Left ventricle myocardium inferior (tissue), 1 donor: ENCODE results near the gene CHCHD1. TPM values are rescaled to one million over a fixed set of nuclear protein-coding genes. Genes with fewer than 3 reads are reported as not detected.
A peak's percentile ranks its signal among the peaks of the same experiment; 100 is the strongest.

Experiments used
- DNase-seq: peaks from one replicate; pipeline ENCODE4 v3.0.0-alpha.2; 2020
- H3K27ac ChIP-seq: fragments of 200-600 bp; replicated peaks from 2 replicates; pipeline ENCODE4 v1.8.0; 2021
- H3K27me3 ChIP-seq: fragments of 200-600 bp; 2 replicates; pipeline ENCODE4 v1.8.0; 2021; ENCODE audit warnings: low read depth
- H3K36me3 ChIP-seq: fragments of 200-600 bp; 2 replicates; pipeline ENCODE4 v1.8.0; 2021
- H3K4me1 ChIP-seq: fragments of 200-600 bp; 2 replicates; pipeline ENCODE4 v1.8.0; 2021
- H3K4me3 ChIP-seq: fragments of 200-600 bp; 2 replicates; pipeline ENCODE4 v1.8.0; 2021; ENCODE audit warnings: mild to moderate bottlenecking, moderate library complexity
- H3K9me3 ChIP-seq: fragments of 200-600 bp; replicated peaks from 2 replicates; pipeline ENCODE4 v1.8.0; 2021
- intact Hi-C: fragments of 100-400 bp; cut with micrococcal nuclease; formaldehyde crosslinking; loops from one replicate; pipeline ENCODE4 v1.11.0; 2022
- total RNA-seq: library from RNA; stranded (reverse); fragmentation: NEBNext Ultra II Directional; extraction: Animal tissue kit (Norgen Biotek cat#: 25700); gene quantifications from one replicate; pipeline ENCODE4 v1.2.1, GENCODE V29; 2021
- TF ChIP-seq, protein P1 (sequence below): fragments of 200-600 bp; IDR thresholded peaks from 2 replicates; pipeline ENCODE4 v1.8.0; 2021; ENCODE audit warnings: antibody characterized with exemption, mild to moderate bottlenecking, borderline replicate concordance
- donor health status: DM: no; HTN: yes; CAD: no; lungs with severe emphysema.

CHCHD1 gene
- total RNA-seq, 1 donor from 2014 or later, result 27.4 TPM

DNA sequence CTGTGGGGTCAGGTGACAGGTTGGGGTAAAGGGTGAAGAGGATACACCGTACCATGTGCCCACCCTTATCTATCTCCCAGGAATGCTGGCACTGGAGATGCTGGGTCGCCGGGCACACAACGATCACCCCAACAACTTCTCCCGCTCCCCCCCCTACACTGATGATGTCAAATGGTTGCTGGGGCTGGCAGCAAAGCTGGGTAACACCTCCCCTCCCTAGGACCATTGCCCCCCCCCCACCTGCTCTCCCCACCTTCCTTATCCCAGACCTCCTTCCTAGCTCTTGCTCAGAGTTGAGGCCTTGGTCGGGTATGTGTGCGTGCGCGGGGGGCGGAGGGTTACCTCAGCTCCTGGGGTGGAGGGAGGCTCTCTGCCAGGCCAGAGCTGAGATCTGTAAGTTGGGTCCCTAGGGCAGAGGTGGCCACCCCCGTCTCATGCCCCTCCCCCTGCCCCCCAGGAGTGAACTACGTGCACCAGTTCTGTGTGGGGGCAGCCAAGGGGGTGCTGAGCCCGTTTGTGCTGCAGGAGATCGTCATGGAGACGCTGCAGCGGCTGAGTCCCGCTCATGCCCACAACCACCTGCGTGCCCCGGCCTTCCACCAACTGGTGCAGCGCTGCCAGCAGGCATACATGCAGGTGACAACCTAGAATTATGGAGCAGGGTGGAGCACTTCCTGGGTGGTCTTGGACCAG is 18.9 kb downstream of the CHCHD1 start:
- Histone ChIP-seq H3K9me3 (no peaks in the 10 kb centered on the region), H3K36me3 (peaks cover 100% of the 10 kb centered on the region), H3K27me3 (no peaks in the 10 kb centered on the region), H3K27ac (no peak overlapping the region), H3K4me1 (no peaks in the 10 kb centered on the region), H3K4me3 (no peak overlapping the region)
- peak; percentile 12 for DNase-seq
- intact Hi-C loops, result no loop called here
- TF ChIP-seq, protein P1, sequence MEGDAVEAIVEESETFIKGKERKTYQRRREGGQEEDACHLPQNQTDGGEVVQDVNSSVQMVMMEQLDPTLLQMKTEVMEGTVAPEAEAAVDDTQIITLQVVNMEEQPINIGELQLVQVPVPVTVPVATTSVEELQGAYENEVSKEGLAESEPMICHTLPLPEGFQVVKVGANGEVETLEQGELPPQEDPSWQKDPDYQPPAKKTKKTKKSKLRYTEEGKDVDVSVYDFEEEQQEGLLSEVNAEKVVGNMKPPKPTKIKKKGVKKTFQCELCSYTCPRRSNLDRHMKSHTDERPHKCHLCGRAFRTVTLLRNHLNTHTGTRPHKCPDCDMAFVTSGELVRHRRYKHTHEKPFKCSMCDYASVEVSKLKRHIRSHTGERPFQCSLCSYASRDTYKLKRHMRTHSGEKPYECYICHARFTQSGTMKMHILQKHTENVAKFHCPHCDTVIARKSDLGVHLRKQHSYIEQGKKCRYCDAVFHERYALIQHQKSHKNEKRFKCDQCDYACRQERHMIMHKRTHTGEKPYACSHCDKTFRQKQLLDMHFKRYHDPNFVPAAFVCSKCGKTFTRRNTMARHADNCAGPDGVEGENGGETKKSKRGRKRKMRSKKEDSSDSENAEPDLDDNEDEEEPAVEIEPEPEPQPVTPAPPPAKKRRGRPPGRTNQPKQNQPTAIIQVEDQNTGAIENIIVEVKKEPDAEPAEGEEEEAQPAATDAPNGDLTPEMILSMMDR, result no peak

DNA sequence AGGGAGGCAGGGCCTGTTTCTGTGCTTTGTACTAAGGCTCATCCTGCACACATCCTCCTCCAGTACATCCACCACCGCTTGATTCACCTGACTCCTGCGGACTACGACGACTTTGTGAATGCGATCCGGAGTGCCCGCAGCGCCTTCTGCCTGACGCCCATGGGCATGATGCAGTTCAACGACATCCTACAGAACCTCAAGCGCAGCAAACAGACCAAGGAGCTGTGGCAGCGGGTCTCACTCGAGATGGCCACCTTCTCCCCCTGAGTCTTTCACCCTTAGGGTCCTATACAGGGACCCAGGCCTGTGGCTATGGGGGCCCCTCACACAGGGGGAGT is 19.4 kb downstream of the CHCHD1 start:
- H3K27ac ChIP-seq, result no peak overlapping the region
- no peak for DNase-seq
- peaks cover 100% of the 10 kb centered on the region for H3K36me3 ChIP-seq
- no peak overlapping the region for H3K4me3 ChIP-seq
- H3K27me3 ChIP-seq, result no peaks in the 10 kb centered on the region
- no peaks in the 10 kb centered on the region for H3K4me1 ChIP-seq
- H3K9me3 ChIP-seq, result no peaks in the 10 kb centered on the region
- intact Hi-C loops, result no loop called here
- TF ChIP-seq, protein P1, result no peak

DNA sequence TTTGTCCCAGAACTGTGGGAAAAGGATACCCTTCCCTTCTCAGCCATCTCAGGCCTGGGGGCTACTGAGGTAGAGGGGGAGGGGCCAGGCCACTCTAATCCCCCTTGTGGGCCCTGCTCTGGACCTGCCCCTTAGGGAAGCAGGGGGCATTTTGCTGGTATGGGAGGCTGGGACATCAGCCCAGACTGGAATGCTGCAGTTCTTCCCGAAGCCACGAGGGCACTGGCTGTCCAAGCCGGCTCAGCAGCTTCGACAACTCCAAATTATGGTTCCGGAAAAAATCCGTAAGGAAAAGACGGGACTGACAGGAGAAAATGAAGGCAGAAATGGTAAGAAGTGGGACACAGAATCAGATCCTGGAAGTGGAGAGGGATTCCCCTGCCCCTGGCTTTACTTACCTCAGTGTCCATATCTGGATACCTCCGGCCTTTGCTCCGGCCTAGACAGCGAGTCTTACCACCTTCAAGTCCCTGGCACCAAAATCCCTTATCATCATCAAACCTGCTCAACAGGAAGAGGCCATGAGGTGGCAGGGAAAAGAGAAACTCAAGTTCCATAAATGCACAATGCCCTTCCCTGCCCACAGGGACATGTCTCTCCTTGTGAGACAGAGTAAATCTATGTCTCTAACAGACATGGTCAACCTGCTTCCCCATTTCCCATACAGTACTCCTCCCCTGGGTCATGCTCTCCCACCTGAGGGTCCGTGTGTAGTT is 20.6 kb downstream of the CHCHD1 start:
- Histone ChIP-seq H3K9me3 (no peaks in the 10 kb centered on the region), H3K4me1 (peaks cover 10% of the 10 kb centered on the region), H3K27me3 (no peaks in the 10 kb centered on the region), H3K27ac (no peak overlapping the region), H3K36me3 (peaks cover 100% of the 10 kb centered on the region), H3K4me3 (no peak overlapping the region)
- intact Hi-C loops, result no loop called here
- peak; percentile 5 for DNase-seq
- TF ChIP-seq, protein P1, result no peak

DNA sequence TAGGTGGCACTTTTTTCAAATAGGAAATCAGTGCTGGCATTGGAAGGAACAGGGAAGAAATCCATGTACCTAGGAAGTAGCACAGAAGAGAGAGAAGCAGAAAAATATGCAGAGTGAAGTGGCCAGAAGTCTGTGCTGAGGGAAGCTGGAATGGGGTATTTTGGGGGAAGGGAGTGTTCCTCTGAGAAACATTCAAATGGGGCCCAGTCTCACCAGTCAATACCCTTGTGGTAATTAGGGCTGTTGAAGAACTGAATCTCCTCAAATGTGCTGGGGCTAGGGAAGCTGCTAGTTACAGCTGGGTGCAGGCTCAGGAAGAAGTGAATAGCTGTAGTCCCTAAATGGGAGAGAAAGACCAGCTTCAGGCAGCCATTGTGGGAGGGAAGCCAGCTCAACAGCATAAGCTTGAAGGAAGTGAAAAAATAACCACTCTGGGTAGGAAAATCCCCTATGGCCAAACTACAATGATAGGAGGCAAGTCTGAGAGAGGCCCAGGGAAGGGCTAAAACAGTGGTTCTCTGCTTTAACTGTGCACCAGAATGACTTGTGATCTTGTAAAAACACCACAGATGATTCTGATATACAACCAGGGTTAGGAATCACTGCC is 21.9 kb downstream of the CHCHD1 start:
- no peaks in the 10 kb centered on the region for H3K9me3 ChIP-seq
- peaks cover 100% of the 10 kb centered on the region for H3K36me3 ChIP-seq
- peak overlapping the region; percentile 2 for H3K27ac ChIP-seq
- H3K4me3 ChIP-seq, result no peak overlapping the region
- intact Hi-C loops, result no loop called here
- TF ChIP-seq, protein P1, result no peak
- peaks cover 10% of the 10 kb centered on the region for H3K4me1 ChIP-seq
- no peak for DNase-seq
- no peaks in the 10 kb centered on the region for H3K27me3 ChIP-seq

DNA sequence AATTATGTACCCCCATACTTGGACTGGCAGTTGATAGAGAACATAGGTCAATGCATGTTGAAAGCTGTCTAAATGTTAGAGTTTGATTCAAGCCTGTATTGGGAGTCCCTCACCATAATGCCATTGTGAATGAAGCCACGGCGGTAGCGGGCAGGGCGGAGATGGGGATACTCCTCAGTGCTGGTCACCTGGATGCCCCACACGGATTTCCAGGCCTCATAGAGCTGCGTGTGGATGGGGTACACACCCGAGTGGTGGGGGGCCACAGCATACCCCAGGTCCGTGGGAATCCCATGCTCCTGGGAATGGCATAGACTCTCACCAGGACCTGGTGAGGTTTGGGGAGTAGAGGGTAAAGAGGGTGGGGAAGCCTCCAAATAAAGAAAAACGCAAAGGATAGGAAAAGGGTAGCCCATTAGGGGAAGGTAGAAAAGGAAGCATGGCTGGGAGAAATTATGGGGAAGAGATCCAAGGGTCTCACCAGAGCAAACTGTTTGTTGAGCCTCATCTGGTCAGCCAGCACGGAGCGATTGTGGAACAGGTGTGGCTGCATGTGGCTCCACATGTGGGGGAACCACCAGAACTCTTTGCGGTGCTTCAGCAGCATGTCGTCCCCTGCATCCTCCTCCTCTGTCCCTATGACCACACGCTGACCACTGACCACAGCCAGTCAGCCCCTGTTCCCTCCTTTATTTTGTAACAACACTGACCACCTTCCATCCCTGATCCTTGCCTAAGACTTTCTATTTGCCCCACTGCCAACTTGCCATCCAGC is 24.5 kb downstream of the CHCHD1 start:
- DNase-seq, result peak; percentile 0
- no peaks in the 10 kb centered on the region for H3K9me3 ChIP-seq
- no peak overlapping the region for H3K27ac ChIP-seq
- no peaks in the 10 kb centered on the region for H3K27me3 ChIP-seq
- intact Hi-C loops, result no loop called here
- TF ChIP-seq, protein P1, result no peak
- H3K36me3 ChIP-seq, result peaks cover 74% of the 10 kb centered on the region
- peaks cover 31% of the 10 kb centered on the region for H3K4me1 ChIP-seq
- H3K4me3 ChIP-seq, result no peak overlapping the region
